ENCODE results near the gene SIX2. TPM values are rescaled to one million over a fixed set of nuclear protein-coding genes. Genes with fewer than 3 reads are reported as not detected.

SIX2 gene
- total and polyA plus RNA-seq, 2 of the 13 experiments (the other 11 are each of a cell fraction or from before 2014, with no cell fraction given) = not detected

- TF ChIP-seq ZNF609 (CRISPR knock-in tag; IDR thresholded peaks at IDR 0.05; ENCODE audit: borderline replicate concordance) (no peak), ZFP37 (CRISPR knock-in tag; IDR thresholded peaks at IDR 0.05; ENCODE audit: borderline replicate concordance) (no peak), ZMYM4 (CRISPR knock-in tag; IDR thresholded peaks at IDR 0.05) (no peak), SMARCC2 (IDR thresholded peaks at IDR 0.05) (no peak), BORCS8-MEF2B (CRISPR knock-in tag; IDR thresholded peaks at IDR 0.05) (no peak)
Observed at GRCh38 chr2:44996356-44996755, 12.9 kb downstream of the SIX2 start (continued).

- DNase-seq (ENCODE audit: low spot score) (no peak), ATAC-seq (no peak), FAIRE-seq (no peak)
- no peak overlapping the region for H3K4me3 ChIP-seq (replicated peaks in 1 of 3; ENCODE audit: insufficient read depth in 1 of 3, low read depth in 2 of 3, low read length in 3 of 3)
- peaks cover 0 to 21% of the 10 kb centered on the region in 2 experiments; a peak in 2 of 5 replicates for H3K27me3 ChIP-seq (ENCODE audit: control insufficient read depth in 1 of 2, insufficient read depth in 2 of 2, low read length in 2 of 2)
- in situ Hi-C loops (cut with HindIII; ENCODE audit: extremely low pct_ligation_motif_present, low pct_unique_long_range_greater_than_20kb) = no loop called here
- no peak overlapping the region for H3K27ac ChIP-seq (ENCODE audit: extremely low read length, insufficient read depth, low read length)
- no peak overlapping the region for H2AFZ ChIP-seq (ENCODE audit: low read length)
- H3K9me3 ChIP-seq (ENCODE audit: low read length) = no peaks in the 10 kb centered on the region
- intact Hi-C loops (cut with micrococcal nuclease; ENCODE audit: unreplicated experiment) = no loop called here
- H3K36me3 ChIP-seq (replicated peaks in 1 of 2; ENCODE audit: control insufficient read depth in 1 of 2, insufficient read depth in 2 of 2, low read length in 2 of 2) = no peaks in the 10 kb centered on the region
- no peaks in the 10 kb centered on the region for H3K79me2 ChIP-seq (ENCODE audit: insufficient read depth, low read length)
- H3K4me2 ChIP-seq (ENCODE audit: low read depth, low read length) = no peak overlapping the region
- TF ChIP-seq ZMYM4 (CRISPR knock-in tag; IDR thresholded peaks at IDR 0.05) (no peak), ZNF546 (CRISPR knock-in tag; conservative IDR thresholded peaks at IDR 0.05) (no peak)
- no TSS peak for BruUV-seq (replicated peaks)
- H3K9ac ChIP-seq (ENCODE audit: insufficient read depth, low read depth, low read length) = no peak overlapping the region
- ChIA-PET POLR2A (no interaction called here), CTCF (ENCODE audit: low intra/inter-chr PET ratio, low total read pairs) (no interaction called here)
- no peaks in the 10 kb centered on the region for H4K20me1 ChIP-seq (ENCODE audit: insufficient read depth, low read length)
- H3K4me1 ChIP-seq (ENCODE audit: insufficient read depth, low read length) = no peaks in the 10 kb centered on the region
- 43% methylated on average over 1 of the region's 1 CpG for WGBS (ENCODE audit: low lambda C conversion rate)
Observed at GRCh38 chr2:44994377-44994776, 14.9 kb downstream of the SIX2 start.

All from HepG2 (cell line).